HG02840 (cell line): Measurements from ENCODE around the gene ZBTB7C.

ENCODE experiments used
- ATAC-seq: cut with Tn5 transposase; IDR thresholded peaks from one replicate; pipeline ENCODE4 v1.9.1; 2021; ENCODE audit warnings: mild to moderate bottlenecking, moderate library complexity, moderate number of reproducible peaks; ENCODE audit not compliant: unreplicated experiment, low FRiP score

ZBTB7C gene

DNA sequence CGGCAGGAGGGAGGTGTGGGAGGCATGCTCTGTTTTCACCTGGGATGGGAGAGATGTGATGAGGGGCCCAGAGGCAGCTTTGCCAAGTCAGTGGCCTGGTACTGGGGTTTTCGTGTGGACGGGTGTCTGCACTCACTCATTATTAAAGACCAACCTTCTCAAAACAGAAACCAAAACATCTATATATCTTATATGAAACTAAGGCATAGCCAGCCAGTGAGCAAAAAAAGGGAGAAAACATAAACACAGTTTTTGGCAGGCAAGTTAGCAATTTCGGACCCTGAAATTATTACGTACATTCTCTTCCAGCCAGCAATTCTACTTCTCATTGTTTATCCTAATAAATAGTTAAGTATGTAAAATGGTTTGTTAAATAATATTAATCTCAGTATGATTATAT lies 297.6 kb downstream of the ZBTB7C start:
- ATAC-seq = no peak

DNA sequence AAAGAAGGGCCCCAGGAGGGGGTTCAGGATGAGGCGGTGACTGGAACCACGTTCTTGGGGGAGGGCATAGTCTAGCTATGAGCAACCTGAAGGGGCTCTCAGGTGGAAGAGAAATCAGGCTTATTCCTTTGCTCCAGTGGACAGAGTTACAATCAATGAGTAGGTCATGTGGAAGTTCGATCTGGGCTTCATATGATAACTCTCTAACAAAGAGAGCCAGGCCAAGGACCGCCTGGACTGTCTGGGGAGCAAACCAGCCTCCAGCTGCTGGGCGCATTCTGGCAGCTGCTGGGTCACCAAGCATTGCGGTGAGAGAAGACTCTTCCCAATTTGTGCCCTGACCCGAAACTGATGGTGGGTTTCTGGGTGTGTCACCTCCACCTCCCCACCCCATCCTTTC lies 298.4 kb downstream of the ZBTB7C start:
- ATAC-seq = no peak

GRCh38 chr18:48109961-48110493 lies 299.2 kb downstream of the ZBTB7C start:
- ATAC-seq = no peak

- no peak for ATAC-seq
These were observed 301.0 kb downstream of the ZBTB7C start for GRCh38 chr18:48108136-48108535.

- ATAC-seq = no peak
These were observed 302.0 kb downstream of the ZBTB7C start for GRCh38 chr18:48106976-48107781.

GRCh38 chr18:48106498-48106897 lies 302.7 kb downstream of the ZBTB7C start:
- ATAC-seq = no peak

GRCh38 chr18:48105317-48105716 lies 303.9 kb downstream of the ZBTB7C start:
- ATAC-seq = no peak

DNA sequence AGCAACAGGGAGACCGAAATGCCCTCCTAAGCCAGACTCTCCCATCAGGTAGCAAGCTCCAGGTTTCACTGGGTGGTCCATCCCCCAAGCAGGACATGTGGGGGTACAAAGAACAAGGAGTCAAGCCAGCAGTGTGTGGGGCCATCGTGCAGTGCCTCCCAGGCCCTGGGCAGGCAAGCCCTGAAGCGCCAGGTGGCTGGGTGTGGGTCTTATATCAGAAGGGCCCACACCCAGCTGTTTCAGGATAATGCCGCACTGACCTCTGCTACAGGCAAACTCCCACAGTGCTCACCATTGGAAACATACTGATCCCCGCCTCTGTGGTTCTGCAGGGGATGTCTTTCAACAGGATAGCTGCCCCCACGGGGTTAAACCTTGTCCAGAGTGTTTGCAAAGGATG lies 304.5 kb downstream of the ZBTB7C start:
- ATAC-seq = no peak

- ATAC-seq = no peak
These were observed 308.5 kb downstream of the ZBTB7C start for GRCh38 chr18:48100651-48101165.

DNA sequence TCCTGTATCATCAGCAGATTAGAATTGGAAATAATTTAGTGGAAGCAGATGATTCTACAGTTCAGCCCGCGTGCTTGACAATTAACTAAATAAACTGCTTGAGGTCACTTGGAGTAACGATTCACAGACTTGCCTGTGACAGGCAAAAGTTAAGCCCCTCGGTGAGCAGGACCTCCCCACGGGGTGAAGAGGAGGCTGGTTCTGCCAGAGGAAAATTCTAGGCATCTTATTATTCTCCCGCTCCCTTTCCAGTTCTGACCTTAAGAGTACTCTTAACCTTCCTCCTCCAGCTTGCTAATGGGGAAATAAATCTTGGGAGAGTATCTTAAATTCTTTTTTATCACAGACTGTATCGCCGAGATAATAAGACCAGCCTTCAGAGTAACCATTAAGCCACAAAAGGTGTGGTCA lies 309.0 kb downstream of the ZBTB7C start:
- ATAC-seq = no peak

GRCh38 chr18:48099481-48100164 lies 309.6 kb downstream of the ZBTB7C start:
- ATAC-seq = no peak

DNA sequence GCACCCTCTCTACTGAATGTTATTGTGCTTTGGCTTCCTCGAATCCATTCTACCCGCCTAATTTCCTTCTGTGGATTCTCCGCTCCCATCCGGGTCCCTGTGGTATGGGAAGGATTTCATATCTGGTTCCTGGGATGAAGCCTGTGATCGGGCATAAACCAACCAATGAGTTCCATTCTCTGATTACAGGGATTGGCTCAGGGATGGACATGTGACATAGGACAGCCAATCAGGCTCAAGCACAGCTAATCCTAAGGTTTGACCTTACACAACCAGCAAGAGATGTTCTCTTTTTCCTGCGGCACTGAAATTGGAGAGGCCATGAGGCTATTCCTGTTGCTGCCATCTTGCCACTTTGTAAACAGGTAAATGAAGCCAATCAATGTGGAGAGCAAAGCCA lies 310.6 kb downstream of the ZBTB7C start:
- no peak for ATAC-seq

DNA sequence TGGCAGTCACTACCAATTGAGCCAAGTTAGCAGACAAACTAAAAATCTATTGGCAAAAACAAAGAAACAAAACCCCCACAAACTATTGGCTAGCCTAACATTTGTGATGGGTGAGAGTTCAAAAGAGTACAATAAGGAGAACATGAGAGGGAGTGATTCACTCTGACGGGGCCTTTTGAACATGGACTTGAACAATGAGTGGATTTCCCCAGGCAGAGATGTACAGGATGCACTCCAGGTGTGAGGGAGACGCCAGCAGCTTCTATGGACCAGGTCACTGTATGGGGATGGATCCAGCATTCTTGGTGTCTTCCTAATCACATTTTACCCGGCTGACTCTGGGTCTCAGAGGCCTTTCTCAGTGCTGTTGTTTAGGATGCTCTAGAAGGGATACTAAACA lies 311.2 kb downstream of the ZBTB7C start:
- no peak for ATAC-seq

GRCh38 chr18:48095726-48096125 lies 313.5 kb downstream of the ZBTB7C start:
- ATAC-seq = no peak

- no peak for ATAC-seq
These were observed 316.1 kb downstream of the ZBTB7C start for GRCh38 chr18:48093104-48093503.

GRCh38 chr18:48091869-48092497 lies 317.2 kb downstream of the ZBTB7C start:
- ATAC-seq = no peak

DNA sequence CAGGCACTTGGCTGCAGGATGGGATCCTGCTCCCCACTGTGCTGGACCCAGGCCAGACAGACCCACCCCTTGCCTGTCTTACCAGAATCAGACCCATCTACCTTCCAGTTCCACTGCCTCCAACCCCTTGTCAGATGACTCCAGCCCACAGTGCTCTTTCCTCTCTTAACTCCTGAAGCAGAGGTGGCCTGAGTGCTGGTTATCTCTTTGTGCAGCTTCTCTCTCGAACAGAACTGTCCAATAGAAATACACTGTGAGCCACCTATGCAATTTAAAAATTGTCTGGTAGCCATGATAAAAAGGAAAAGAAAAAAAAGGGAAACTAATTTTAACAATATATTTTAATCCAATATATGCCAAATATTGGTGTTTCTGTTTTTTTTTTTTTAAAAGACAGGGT lies 318.5 kb downstream of the ZBTB7C start:
- ATAC-seq = no peak

DNA sequence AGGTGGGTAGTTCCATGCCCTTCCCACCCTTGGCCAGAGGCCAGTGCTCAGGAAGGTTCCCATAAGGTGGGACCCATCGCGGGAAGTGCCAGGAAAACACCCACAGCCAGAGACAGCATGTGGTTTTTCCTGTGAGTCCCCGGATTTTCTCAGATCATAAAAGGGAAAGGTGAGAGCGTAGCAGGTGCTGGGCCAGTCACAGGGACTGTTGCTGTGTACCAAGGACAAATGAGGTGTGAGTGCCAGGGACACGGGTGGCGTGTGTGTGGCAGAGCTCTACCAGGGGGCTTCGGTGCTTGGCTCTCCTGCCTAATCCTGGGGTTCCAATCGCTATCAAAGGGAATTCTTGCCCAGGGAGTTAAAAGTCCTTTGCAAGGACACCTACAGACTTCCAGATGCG lies 319.2 kb downstream of the ZBTB7C start:
- ATAC-seq = no peak

DNA sequence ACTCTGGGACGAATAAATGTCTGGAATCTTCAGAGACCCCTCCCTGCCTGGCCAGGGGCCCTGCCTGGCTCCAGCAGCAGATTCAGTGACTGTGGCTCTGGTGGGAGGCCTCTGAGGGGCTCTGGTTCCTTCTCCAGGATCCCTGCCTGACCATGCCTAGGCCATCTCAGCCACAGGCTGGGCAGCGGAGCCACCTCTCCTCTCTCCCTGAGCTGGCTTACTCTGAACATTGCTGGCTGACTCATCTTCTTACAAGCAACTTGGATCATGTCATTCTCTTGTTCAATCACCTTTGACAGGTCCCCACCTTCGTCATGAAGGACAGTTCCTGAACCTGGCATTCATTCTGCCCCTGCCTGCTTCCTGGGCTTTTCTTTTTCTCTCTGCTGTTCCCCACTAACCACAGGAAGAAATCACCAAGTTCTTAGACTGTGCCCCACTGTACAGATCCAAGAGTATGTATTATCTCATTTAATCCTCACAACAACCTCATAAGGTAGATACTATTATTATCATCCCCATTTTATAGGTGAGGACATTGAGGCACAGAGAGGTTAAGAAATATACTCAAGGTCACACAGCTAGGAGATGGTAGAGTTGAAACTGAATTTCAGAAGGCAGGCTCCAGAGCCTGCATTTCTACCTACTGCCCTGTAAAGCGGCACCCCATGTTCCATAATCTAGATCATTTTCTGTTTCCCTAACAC lies 323.2 kb downstream of the ZBTB7C start:
- ATAC-seq = no peak

DNA sequence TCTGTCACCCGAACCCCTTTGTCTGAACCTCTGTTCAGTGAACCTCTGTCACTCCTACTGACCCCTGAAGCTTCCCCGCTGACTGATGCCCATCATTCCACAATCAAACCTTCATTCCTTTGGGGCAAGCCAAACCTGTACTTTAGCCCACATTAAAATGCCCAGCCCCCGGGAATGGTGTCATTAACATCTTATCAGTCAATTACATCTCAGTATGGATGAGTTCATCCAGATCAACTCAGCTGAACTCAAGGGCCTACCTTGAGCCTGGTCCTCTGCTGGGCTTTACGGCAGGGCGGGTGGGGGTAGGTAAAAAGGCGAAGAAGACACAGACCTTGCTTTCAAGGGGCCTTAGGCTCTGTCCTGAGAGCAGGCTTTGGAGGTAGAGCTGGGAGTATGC lies 324.3 kb downstream of the ZBTB7C start:
- no peak for ATAC-seq
